Neutrophil (primary cell): Measurements from ENCODE around the gene GID8.
"Not testable (repeated sequence)": the region's sequence is repeated elsewhere in the genome, so short reads cannot be mapped to it uniquely, and the experiment has no call there.

ENCODE experiments used
- H3K27ac ChIP-seq: fragments of 200-600 bp; sonication (generic); 2 replicates; pipeline ENCODE4 v1.5.1; 2016; ENCODE audit warnings: mild to moderate bottlenecking, moderate library complexity
- H3K27me3 ChIP-seq: fragments of 200-600 bp; sonication (generic); 2 replicates; pipeline ENCODE4 v1.6.0; 2016; ENCODE audit warnings: mild to moderate bottlenecking
- H3K36me3 ChIP-seq: fragments of 200-600 bp; sonication (generic); 2 replicates; pipeline ENCODE4 v1.5.1; 2017
- H3K4me1 ChIP-seq, 2 experiments: fragments of 200-600 bp in 1 of 2; sonication (generic) in 1 of 2; 1 replicate in 1 of 2; 2 replicates in 1 of 2; pipeline versions ENCODE4 v1.5.1 to v1.6.1; 2013 to 2016; ENCODE audit warnings: low read depth in 1 of 2, low read length in 1 of 2, mild to moderate bottlenecking in 1 of 2, moderate library complexity in 1 of 2; ENCODE audit not compliant: control insufficient read depth in 1 of 2, insufficient read depth in 1 of 2
- H3K4me3 ChIP-seq, 2 experiments: fragments of 200-600 bp in 1 of 2; sonication (generic) in 1 of 2; 1 replicate in 1 of 2; 2 replicates in 1 of 2; pipeline ENCODE4 v1.5.1; 2013 to 2016; ENCODE audit warnings: low read depth in 1 of 2, low read length in 1 of 2, mild to moderate bottlenecking in 1 of 2, moderate library complexity in 1 of 2
- H3K9me3 ChIP-seq: fragments of 200-600 bp; sonication (generic); 2 replicates; pipeline ENCODE4 v1.5.1; 2016
- CTCF ChIP-seq: fragments of 200-600 bp; sonication (generic); IDR thresholded peaks from 2 replicates; pipeline ENCODE4 v1.5.1; 2016; ENCODE audit warnings: antibody characterized with exemption

Gene GID8

GRCh38 chr20:62959101-62959971 is 21.4 kb downstream of the GID8 start:
- TF ChIP-seq CTCF, result no peak
- H3K27ac ChIP-seq, result no peak overlapping the region
- peaks cover 16% of the 10 kb centered on the region for H3K36me3 ChIP-seq
- H3K9me3 ChIP-seq, result no peaks in the 10 kb centered on the region
- H3K27me3 ChIP-seq, result no peaks in the 10 kb centered on the region
- H3K4me3 ChIP-seq, result no peak overlapping the region
- peaks cover 4 to 7% of the 10 kb centered on the region in 2 experiments for H3K4me1 ChIP-seq

- Histone ChIP-seq H3K4me1 (peaks cover 0 to 3% of the 10 kb centered on the region in 2 experiments), H3K27me3 (no peaks in the 10 kb centered on the region), H3K9me3 (no peaks in the 10 kb centered on the region), H3K27ac (no peak overlapping the region), H3K4me3 (no peak overlapping the region), H3K36me3 (peaks cover 17% of the 10 kb centered on the region)
- no peak for TF ChIP-seq CTCF
These were observed 22.1 kb downstream of the GID8 start for GRCh38 chr20:62959998-62960436.

GRCh38 chr20:62960446-62961309 is 22.7 kb downstream of the GID8 start:
- not testable (repeated sequence) for H3K27ac ChIP-seq, H3K4me3 ChIP-seq, H3K4me1 ChIP-seq, H3K27me3 ChIP-seq, H3K9me3 ChIP-seq
- peaks cover 17% of the 10 kb centered on the region for H3K36me3 ChIP-seq

- peaks cover 0 to 3% of the 10 kb centered on the region in 2 experiments for H3K4me1 ChIP-seq
- H3K27me3 ChIP-seq, result no peaks in the 10 kb centered on the region
- TF ChIP-seq CTCF, result no peak
- no peak overlapping the region for H3K27ac ChIP-seq
- peaks cover 17% of the 10 kb centered on the region for H3K36me3 ChIP-seq
- H3K9me3 ChIP-seq, result no peaks in the 10 kb centered on the region
- no peak overlapping the region for H3K4me3 ChIP-seq
These were observed 23.4 kb downstream of the GID8 start for GRCh38 chr20:62961310-62961783.

- no peak overlapping the region for H3K27ac ChIP-seq
- H3K4me1 ChIP-seq, result peaks cover 0 to 3% of the 10 kb centered on the region in 2 experiments
- no peaks in the 10 kb centered on the region for H3K9me3 ChIP-seq
- no peak for TF ChIP-seq CTCF
- no peaks in the 10 kb centered on the region for H3K27me3 ChIP-seq
- no peak overlapping the region for H3K4me3 ChIP-seq
- peaks cover 17% of the 10 kb centered on the region for H3K36me3 ChIP-seq
These were observed 23.9 kb downstream of the GID8 start for GRCh38 chr20:62961799-62962198.
